ENCODE results near the gene ANP32E. TPM values are rescaled to one million over a fixed set of nuclear protein-coding genes. Genes with fewer than 3 reads are reported as not detected.
"Not testable (repeated sequence)": the region's sequence is repeated elsewhere in the genome, so short reads cannot be mapped to it uniquely, and the experiment has no call there.

ANP32E gene
- total RNA-seq, 1 donor from 2014 or later: 8.9 TPM

DNA sequence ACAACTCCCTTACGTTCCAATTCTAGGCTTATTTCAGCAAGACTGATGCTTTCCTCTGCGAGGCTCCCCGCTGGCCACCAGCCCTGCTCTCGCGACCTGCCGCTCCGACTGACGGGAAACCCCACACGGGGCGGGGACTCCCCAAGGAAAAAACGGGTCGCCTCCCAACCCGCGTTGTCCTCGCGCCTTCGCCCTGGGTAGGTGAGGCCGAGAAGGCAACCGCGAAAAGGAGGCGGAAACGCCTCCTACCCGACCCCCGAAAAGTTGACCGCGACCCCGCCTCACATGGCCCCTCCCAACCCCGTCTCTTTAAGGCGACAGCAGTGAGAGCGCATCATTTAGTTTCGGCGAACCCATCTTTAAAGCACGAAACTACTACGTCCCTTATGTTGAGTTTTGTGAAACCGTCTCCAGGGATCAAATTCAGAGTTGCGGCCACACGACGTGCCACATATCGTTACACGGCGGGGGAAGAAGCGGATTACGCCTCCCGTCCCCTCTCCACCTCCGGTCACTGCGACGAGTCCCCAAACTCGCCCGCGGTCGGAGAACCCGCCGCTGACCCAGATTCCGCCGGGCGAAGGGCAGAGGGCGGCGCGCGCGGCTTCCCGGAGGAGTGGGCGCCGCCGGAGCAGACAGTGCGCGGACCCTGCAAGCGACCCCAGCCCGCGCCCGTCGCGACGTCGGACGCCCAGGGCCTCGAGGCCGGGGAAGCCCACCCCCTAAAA, 1.2 kb downstream of the ANP32E start:
- peak; percentile 39 to 91 for DNase-seq (ENCODE audit: low spot score in 2 of 2)
- no peaks in the 10 kb centered on the region for H3K27me3 ChIP-seq
- intact Hi-C loops (cut with DNase I): no loop called here
- TF ChIP-seq, protein P1, sequence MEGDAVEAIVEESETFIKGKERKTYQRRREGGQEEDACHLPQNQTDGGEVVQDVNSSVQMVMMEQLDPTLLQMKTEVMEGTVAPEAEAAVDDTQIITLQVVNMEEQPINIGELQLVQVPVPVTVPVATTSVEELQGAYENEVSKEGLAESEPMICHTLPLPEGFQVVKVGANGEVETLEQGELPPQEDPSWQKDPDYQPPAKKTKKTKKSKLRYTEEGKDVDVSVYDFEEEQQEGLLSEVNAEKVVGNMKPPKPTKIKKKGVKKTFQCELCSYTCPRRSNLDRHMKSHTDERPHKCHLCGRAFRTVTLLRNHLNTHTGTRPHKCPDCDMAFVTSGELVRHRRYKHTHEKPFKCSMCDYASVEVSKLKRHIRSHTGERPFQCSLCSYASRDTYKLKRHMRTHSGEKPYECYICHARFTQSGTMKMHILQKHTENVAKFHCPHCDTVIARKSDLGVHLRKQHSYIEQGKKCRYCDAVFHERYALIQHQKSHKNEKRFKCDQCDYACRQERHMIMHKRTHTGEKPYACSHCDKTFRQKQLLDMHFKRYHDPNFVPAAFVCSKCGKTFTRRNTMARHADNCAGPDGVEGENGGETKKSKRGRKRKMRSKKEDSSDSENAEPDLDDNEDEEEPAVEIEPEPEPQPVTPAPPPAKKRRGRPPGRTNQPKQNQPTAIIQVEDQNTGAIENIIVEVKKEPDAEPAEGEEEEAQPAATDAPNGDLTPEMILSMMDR (IDR thresholded peaks at IDR 0.05): no peak
- no peaks in the 10 kb centered on the region for H3K36me3 ChIP-seq
- peak overlapping the region; percentile 84 to 100 for H3K4me3 ChIP-seq
- no peaks in the 10 kb centered on the region for H3K9me3 ChIP-seq
- peak overlapping the region; percentile 97 to 100 for H3K27ac ChIP-seq
- peaks cover 0 to 10% of the 10 kb centered on the region in 2 donors for H3K4me1 ChIP-seq

DNA sequence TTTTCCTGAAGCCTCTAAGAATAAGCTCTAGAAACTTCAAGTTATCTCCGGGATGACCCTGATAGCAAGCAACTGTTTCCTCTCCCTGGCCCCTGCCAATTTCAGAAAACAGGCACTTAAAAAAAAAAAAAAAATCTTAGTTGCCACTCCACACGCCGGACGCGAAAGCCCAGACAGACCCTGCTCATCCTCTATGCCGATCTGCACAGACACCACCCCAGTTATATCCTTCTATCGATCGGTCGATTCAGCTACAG, 1.7 kb downstream of the ANP32E start:
- no peaks in the 10 kb centered on the region for H3K27me3 ChIP-seq
- TF ChIP-seq, protein P1 (IDR thresholded peaks at IDR 0.05): no peak
- intact Hi-C loops (cut with DNase I): no loop called here
- peaks cover 0 to 4% of the 10 kb centered on the region in 2 donors for H3K36me3 ChIP-seq
- peak overlapping the region; percentile 84 to 100 for H3K4me3 ChIP-seq
- no peaks in the 10 kb centered on the region for H3K9me3 ChIP-seq
- H3K4me1 ChIP-seq: peaks cover 0 to 10% of the 10 kb centered on the region in 2 donors
- peak overlapping the region; percentile 97 to 100 for H3K27ac ChIP-seq
- no peak for DNase-seq (ENCODE audit: low spot score in 2 of 2)

DNA sequence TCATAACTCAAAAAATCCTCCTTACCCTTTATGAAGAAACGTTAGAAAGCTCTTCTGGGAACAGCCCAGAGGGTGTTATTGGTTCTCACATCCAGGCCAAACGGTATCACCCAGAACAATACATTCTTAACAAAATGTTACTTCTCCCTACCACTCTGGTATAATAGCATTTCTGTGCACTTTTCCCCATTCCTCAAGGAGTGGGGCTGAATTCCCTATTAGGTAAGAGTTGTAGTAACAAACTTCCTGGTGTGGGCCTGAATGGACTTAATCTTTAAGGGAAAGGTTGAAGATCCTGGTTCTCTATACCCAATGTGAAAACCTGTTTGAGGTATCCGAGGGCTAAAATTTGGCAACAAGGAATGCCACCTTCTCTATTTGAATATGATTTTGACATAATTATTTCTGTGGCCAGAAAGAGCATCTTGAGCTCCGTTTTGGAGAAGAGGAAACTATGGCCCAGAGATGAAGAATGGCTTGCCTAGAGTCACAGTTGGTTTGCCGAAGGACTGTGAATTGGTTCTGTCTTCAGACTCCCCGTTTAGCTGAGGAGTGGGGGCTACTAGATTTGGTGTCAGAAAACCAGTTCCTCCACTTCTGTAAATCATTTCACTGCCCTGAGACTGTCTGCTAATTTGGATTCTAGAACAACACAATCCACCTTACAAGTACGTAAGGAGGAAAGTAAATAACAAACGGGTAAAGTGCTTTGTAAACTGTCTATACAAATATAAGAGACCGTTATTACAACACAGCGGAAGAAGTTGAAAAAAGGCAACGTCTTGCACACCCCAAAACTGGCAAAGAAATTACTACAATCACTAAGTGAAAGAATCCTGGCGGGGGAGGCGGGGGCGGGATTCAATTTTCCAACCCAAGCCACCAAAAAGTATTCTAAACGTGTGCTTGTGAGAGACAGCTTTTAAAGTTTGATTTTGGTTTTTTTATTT, 2.3 kb downstream of the ANP32E start:
- Histone ChIP-seq H3K36me3 (peaks cover 3 to 9% of the 10 kb centered on the region in 2 donors), H3K4me1 (peaks cover 0 to 10% of the 10 kb centered on the region in 2 donors), H3K4me3 (peak overlapping the region; percentile 84 to 100), H3K27ac (peak overlapping the region; percentile 97 to 100), H3K27me3 (no peaks in the 10 kb centered on the region), H3K9me3 (no peaks in the 10 kb centered on the region)
- TF ChIP-seq, protein P1 (IDR thresholded peaks at IDR 0.05): no peak
- DNase-seq (ENCODE audit: low spot score in 2 of 2): peak in 1 of 2 donors; percentile 66
- intact Hi-C loops (cut with DNase I): no loop called here

GRCh38 chr1:150232921-150233320, 3.0 kb downstream of the ANP32E start:
- intact Hi-C loops (cut with DNase I); H3K27me3 ChIP-seq; H3K4me3 ChIP-seq; H3K9me3 ChIP-seq: not testable (repeated sequence)
- Histone ChIP-seq H3K4me1 (peaks cover 0 to 10% of the 10 kb centered on the region in 2 donors), H3K36me3 (peaks cover 8 to 14% of the 10 kb centered on the region in 2 donors), H3K27ac (peak overlapping the region; percentile 97 to 100)
- DNase-seq (ENCODE audit: low spot score in 2 of 2): peak in 1 of 2 donors; percentile 38

GRCh38 chr1:150228246-150228645, 7.7 kb downstream of the ANP32E start:
- H3K27me3 ChIP-seq; H3K4me3 ChIP-seq; intact Hi-C loops (cut with DNase I); H3K9me3 ChIP-seq; H3K4me1 ChIP-seq; H3K27ac ChIP-seq: not testable (repeated sequence)
- DNase-seq (ENCODE audit: low spot score in 2 of 2): peak in 1 of 2 donors; percentile 47
- H3K36me3 ChIP-seq: peaks cover 42 to 45% of the 10 kb centered on the region in 2 donors

GRCh38 chr1:150227228-150227627, 8.7 kb downstream of the ANP32E start:
- DNase-seq (ENCODE audit: low spot score in 2 of 2): no peak
- Histone ChIP-seq H3K27ac (no peak overlapping the region), H3K9me3 (no peaks in the 10 kb centered on the region), H3K4me3 (no peak overlapping the region), H3K36me3 (peaks cover 42 to 53% of the 10 kb centered on the region in 2 donors), H3K27me3 (no peaks in the 10 kb centered on the region), H3K4me1 (no peaks in the 10 kb centered on the region)
- intact Hi-C loops (cut with DNase I): no loop called here
- TF ChIP-seq, protein P1 (IDR thresholded peaks at IDR 0.05): no peak
